ENCODE results near the gene PDZRN4. TPM values are rescaled to one million over a fixed set of nuclear protein-coding genes. Genes with fewer than 3 reads are reported as not detected.

Gene PDZRN4
- under 1 TPM; 0.52 to 0.99 TPM for total RNA-seq

DNA sequence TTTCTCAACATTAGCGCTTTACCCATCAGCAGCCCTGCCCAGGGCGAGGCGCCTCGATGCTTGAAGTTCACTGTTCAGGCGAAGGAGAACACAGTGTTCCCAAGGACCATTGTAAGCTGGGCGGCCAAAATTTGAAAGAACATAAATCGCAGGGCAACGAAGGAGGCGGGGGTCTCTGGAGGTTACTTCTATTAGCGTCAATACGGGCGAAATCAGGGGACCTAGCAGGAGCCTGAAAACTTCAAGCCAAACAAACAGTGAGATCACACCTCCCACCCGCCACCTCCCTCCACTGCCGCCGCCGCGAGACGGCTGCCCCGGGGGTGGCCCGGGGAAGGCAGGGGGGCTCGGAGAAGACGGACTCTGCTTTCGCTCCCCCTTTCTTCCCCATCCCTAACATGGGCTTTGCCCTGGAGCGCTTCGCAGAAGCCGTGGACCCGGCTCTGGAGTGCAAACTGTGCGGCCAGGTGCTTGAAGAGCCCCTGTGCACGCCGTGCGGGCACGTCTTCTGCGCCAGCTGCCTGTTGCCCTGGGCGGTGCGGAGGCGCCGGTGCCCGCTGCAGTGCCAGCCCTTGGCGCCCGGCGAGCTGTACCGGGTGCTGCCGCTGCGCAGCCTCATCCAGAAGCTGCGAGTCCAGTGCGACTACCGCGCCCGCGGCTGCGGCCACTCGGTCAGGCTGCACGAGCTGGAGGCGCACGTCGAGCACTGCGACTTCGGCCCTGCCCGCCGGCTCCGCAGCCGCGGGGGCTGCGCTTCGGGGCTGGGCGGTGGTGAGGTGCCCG, at the start of gene PDZRN4:
PDZRN4 (plus strand) TSS at position 263 of the 783 bp plus-strand sequence.
- TF ChIP-seq POLR2A (IDR thresholded peaks at IDR 0.05), result no peak
- TF ChIP-seq CTCF (IDR thresholded peaks at IDR 0.05), result no peak
- Histone ChIP-seq H3K4me1 (peaks cover 15% of the 10 kb centered on the region), H3K27me3 (peaks cover 0 to 18% of the 10 kb centered on the region in 2 donors), H3K27ac (no peak within 1 kb of the TSS), H3K36me3 (replicated peaks in 1 of 2; ENCODE audit: insufficient read depth in 1 of 2, low read depth in 2 of 2) (no peaks in the 10 kb centered on the region), H3K9me3 (no peaks in the 10 kb centered on the region), H3K4me3 (no peak within 1 kb of the TSS)
- WGBS, 2 donors, result 3% methylated on average over 28 to 32 of the region's 67 CpGs
- ATAC-seq, result peak; percentile 52
- DNase-seq, result peak in 1 of 4 donors; percentile 21
- intact Hi-C loops (cut with DNase I), result no loop called here

DNA sequence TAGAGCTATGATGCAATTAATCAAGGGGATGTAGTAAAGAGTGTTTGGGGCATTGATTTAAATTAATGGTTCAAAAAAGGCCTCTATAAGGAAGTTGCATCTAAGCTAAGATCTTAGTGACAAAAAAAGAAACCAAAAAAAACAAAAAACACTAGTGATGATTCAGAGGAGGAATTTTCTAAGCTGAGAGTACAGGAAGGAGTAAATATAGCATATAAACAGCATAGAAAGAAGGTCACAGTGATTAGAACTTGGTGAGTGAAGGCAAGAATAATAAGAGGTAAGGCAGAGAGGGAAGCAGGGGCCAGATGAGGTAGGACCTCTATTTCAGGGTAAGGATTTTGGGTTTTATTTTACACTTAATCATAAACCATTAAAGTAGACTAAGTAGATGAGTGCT, 48.0 kb upstream of the PDZRN4 start:
- Histone ChIP-seq H3K9me3 (no peaks in the 10 kb centered on the region), H3K27ac (no peak overlapping the region), H3K4me3 (no peak overlapping the region), H3K27me3 (no peaks in the 10 kb centered on the region), H3K36me3 (replicated peaks in 1 of 2; ENCODE audit: insufficient read depth in 1 of 2, low read depth in 2 of 2) (no peaks in the 10 kb centered on the region), H3K4me1 (no peaks in the 10 kb centered on the region)
- DNase-seq (no peak), ATAC-seq (no peak)
- no peak for TF ChIP-seq POLR2A (IDR thresholded peaks at IDR 0.05)
- no peak for TF ChIP-seq CTCF (IDR thresholded peaks at IDR 0.05)
- intact Hi-C loops (cut with DNase I), result no loop called here

DNA sequence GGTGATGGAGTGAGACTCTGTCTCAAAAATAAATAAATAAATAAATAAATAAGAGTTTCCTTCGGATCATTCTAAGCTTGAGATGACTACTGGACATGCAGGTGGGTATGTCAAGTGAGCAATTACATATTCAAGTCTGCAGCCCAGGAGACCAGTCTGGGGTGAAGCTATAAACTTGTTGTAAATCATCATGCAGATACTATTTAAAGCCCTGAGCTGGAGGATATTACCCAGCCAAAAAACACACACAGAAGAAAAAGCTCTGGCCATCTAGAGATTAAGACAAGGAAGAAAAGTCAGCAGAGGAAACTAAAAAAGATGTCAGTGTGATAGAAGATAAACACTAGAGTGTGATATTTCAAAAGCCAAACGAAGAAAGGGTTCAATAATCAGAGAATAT, 47.0 kb upstream of the PDZRN4 start:
- no peaks in the 10 kb centered on the region for H3K4me1 ChIP-seq
- no peaks in the 10 kb centered on the region for H3K9me3 ChIP-seq
- no peak overlapping the region for H3K4me3 ChIP-seq
- no peak overlapping the region for H3K27ac ChIP-seq
- intact Hi-C loops (cut with DNase I), result no loop called here
- DNase-seq, result no peak
- no peak for ATAC-seq
- TF ChIP-seq POLR2A (IDR thresholded peaks at IDR 0.05), result no peak
- TF ChIP-seq CTCF (IDR thresholded peaks at IDR 0.05), result no peak
- H3K36me3 ChIP-seq (replicated peaks in 1 of 2; ENCODE audit: insufficient read depth in 1 of 2, low read depth in 2 of 2), result no peaks in the 10 kb centered on the region
- 46 to 56% methylated on average over 2 of the region's 2 CpGs for WGBS, 2 donors
- no peaks in the 10 kb centered on the region for H3K27me3 ChIP-seq

GRCh38 chr12:41142376-41142775, 45.7 kb upstream of the PDZRN4 start:
- TF ChIP-seq POLR2A (IDR thresholded peaks at IDR 0.05), result no peak
- no peak for TF ChIP-seq CTCF (IDR thresholded peaks at IDR 0.05)
- intact Hi-C loops (cut with DNase I), result no loop called here
- Histone ChIP-seq H3K4me3 (no peak overlapping the region), H3K4me1 (no peaks in the 10 kb centered on the region), H3K27ac (no peak overlapping the region), H3K9me3 (no peaks in the 10 kb centered on the region), H3K27me3 (no peaks in the 10 kb centered on the region), H3K36me3 (replicated peaks in 1 of 2; ENCODE audit: insufficient read depth in 1 of 2, low read depth in 2 of 2) (no peaks in the 10 kb centered on the region)
- DNase-seq (no peak), ATAC-seq (no peak)
- 67 to 85% methylated on average over 1 of the region's 1 CpG for WGBS, 2 donors

DNA sequence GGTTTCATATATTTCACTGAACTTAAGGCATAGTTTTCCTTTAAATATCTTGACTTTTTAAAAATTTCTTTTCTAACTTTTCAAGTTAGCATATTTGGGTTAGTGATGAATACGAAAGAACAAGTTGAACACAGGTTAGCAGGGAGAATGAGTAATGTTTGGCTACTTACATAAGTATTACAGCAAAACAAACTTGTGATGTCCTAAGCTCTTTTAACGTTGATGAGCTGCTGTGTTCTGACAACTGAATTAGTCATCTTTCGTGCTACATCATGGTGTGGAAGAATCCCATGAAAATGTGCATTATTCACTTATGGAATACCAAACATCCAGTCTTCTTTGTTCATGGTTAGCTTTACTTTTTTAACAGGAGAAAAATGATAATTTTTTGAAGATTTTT, 36.3 kb upstream of the PDZRN4 start:
- Histone ChIP-seq H3K36me3 (replicated peaks in 1 of 2; ENCODE audit: insufficient read depth in 1 of 2, low read depth in 2 of 2) (no peaks in the 10 kb centered on the region), H3K9me3 (no peaks in the 10 kb centered on the region), H3K4me1 (no peaks in the 10 kb centered on the region), H3K27me3 (no peaks in the 10 kb centered on the region), H3K27ac (no peak overlapping the region), H3K4me3 (no peak overlapping the region)
- 48 to 50% methylated on average over 3 of the region's 3 CpGs for WGBS, 2 donors
- no peak for ATAC-seq
- TF ChIP-seq CTCF (IDR thresholded peaks at IDR 0.05), result no peak
- no peak for TF ChIP-seq POLR2A (IDR thresholded peaks at IDR 0.05)
- intact Hi-C loops (cut with DNase I), result no loop called here
- DNase-seq, result no peak
